ENCODE data around the gene LYPD4.

DNA sequence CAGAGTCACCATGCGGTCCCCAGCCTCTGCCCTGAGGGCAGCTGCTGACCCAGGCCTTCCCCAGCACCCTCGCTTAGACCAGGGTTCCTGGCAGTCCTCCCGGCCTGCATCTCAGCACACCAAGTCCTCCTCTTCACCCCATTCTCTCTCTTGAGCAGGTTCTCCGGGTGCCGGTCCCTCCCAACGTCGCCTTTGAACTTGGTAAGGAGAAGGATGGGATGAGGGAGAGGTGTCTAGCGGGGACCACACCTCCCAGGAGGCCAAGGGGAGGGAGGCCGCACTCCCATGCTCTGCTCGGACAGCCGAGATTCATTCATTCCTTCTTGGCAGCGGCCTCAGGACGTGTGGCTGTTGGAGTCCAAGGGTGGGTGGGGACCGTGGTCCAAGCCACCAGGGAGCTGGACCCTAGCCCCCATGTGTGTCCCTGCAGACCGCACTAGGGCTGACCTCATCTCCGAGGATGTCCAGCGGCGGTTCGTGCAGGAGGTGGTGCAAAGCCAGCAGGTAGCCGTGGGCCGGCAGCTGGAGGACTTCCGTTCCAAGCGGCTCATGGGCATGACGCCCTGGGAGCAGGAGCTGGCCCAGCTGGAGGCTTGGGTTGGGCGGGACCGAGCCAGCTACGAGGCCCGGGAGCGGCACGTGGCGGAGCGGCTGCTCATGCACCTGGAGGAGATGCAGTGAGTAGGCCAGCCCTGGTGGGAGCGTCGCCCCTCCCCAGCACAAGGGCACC is 47.9 kb upstream of the LYPD4 start:
- TF ChIP-seq CTCF (IDR thresholded peaks at IDR 0.05; ENCODE audit: low read length) (no peak), EZH2 (IDR thresholded peaks at IDR 0.05; ENCODE audit: borderline replicate concordance, low read length) (no peak)

Measured in OCI-LY1 (cell line).